MM.1S (cell line): ENCODE results near the gene TMEM256.

Source experiments
- DNase-seq: peaks from one replicate; pipeline ENCODE4 v3.0.0-alpha.2; 2015
- H2AFZ ChIP-seq: fragments of 300-600 bp; sonication (generic); 2 replicates; pipeline ENCODE4 v1.6.0; 2016; ENCODE audit warnings: antibody characterized with exemption, low read length
- H3F3A ChIP-seq: fragments of 300-600 bp; sonication (generic); 2 replicates; pipeline ENCODE4 v1.6.1; 2016; ENCODE audit warnings: mild to moderate bottlenecking, antibody characterized with exemption, low read length, moderate library complexity, mixed read lengths; ENCODE audit not compliant: insufficient read depth
- H3K27ac ChIP-seq: fragments of 300-600 bp; sonication (generic); 2 replicates; pipeline ENCODE4 v1.5.1; 2016; ENCODE audit warnings: mild to moderate bottlenecking, low read length
- H3K27me3 ChIP-seq: fragments of 300-600 bp; sonication (generic); replicated peaks from 2 replicates; pipeline ENCODE4 v1.6.0; 2016; ENCODE audit warnings: low read length; ENCODE audit not compliant: insufficient read depth
- H3K36me3 ChIP-seq: fragments of 300-600 bp; sonication (generic); replicated peaks from 2 replicates; pipeline ENCODE4 v1.6.1; 2016; ENCODE audit warnings: mild to moderate bottlenecking, low read length, mixed read lengths; ENCODE audit not compliant: insufficient read depth
- H3K4me1 ChIP-seq: fragments of 300-600 bp; sonication (generic); 2 replicates; pipeline ENCODE4 v1.6.1; 2016; ENCODE audit warnings: low read length, mixed read lengths
- H3K4me2 ChIP-seq: fragments of 300-600 bp; sonication (generic); 2 replicates; pipeline ENCODE4 v1.6.0; 2016; ENCODE audit warnings: low read depth, low read length
- H3K4me3 ChIP-seq: fragments of 300-600 bp; sonication (generic); 2 replicates; pipeline ENCODE4 v1.5.1; 2016; ENCODE audit warnings: low read length, mixed read lengths
- H3K79me2 ChIP-seq: fragments of 300-600 bp; sonication (generic); 2 replicates; pipeline ENCODE4 v1.6.1; 2016; ENCODE audit warnings: mixed run types, low read length, mixed read lengths
- H3K9ac ChIP-seq: fragments of 300-600 bp; sonication (generic); 2 replicates; pipeline ENCODE4 v1.6.1; 2016; ENCODE audit warnings: low read length, mixed read lengths
- H3K9me2 ChIP-seq: fragments of 300-600 bp; sonication (generic); replicated peaks from 2 replicates; pipeline ENCODE4 v1.6.1; 2016; ENCODE audit warnings: mild to moderate bottlenecking, low read length, mixed read lengths; ENCODE audit not compliant: insufficient read depth
- H3K9me3 ChIP-seq: fragments of 300-600 bp; sonication (generic); replicated peaks from 2 replicates; pipeline ENCODE4 v1.6.1; 2016; ENCODE audit warnings: mild to moderate bottlenecking, low read length, mixed read lengths; ENCODE audit not compliant: insufficient read depth
- H4K20me1 ChIP-seq: fragments of 300-600 bp; sonication (generic); 2 replicates; pipeline ENCODE4 v1.6.1; 2016; ENCODE audit warnings: mild to moderate bottlenecking, low read length, moderate library complexity, mixed read lengths; ENCODE audit not compliant: insufficient read depth
- EZH2 ChIP-seq: fragments of 300-600 bp; sonication (generic); optimal IDR thresholded peaks from 2 replicates; pipeline ENCODE3; 2017; ENCODE audit warnings: low read depth, mild to moderate bottlenecking, antibody characterized with exemption, low read length, mixed read lengths
- EZH2phosphoT487 ChIP-seq: fragments of 300-600 bp; sonication (generic); IDR thresholded peaks from 2 replicates; pipeline ENCODE4 v1.6.1; 2018; ENCODE audit warnings: antibody characterized with exemption, low read length
- TF ChIP-seq, protein P1 (sequence below): fragments of 300-600 bp; sonication (generic); IDR thresholded peaks from 2 replicates; pipeline ENCODE4 v1.5.1; 2016; ENCODE audit warnings: antibody characterized with exemption, low read length, mixed read lengths

The TMEM256 gene

DNA sequence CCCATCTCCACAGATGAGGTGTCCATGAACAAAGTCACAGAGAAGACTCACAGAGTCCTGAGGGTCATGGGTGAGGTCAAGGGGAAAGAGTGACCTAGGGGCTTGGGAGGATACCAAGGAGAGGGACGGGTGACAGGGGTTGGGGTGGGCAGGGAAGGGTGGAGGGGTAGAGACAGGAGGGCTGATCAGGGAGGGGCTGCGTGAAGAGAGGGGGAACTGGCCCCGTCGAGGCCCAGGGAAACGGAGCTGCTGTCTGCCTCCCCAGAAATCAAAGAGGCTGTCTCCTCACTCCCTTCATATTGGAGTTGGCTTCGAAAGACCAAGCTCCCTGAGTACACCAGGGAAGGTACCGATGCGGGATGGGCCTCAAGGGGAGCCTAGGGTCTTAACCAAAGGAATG is 48.3 kb downstream of the TMEM256 start:
- Histone ChIP-seq H3K9ac (no peak overlapping the region), H3K27me3 (peaks cover 7% of the 10 kb centered on the region; the same call in 1 of the 2 replicates), H3K4me2 (no peak overlapping the region), H3K4me3 (no peak overlapping the region), H3K27ac (no peak overlapping the region), H3K36me3 (no peaks in the 10 kb centered on the region), H3K9me2 (no peaks in the 10 kb centered on the region), H2AFZ (no peak overlapping the region), H4K20me1 (no peaks in the 10 kb centered on the region), H3K4me1 (peaks cover 5% of the 10 kb centered on the region; the same call in 1 of the 2 replicates), H3K9me3 (no peaks in the 10 kb centered on the region), H3K79me2 (no peaks in the 10 kb centered on the region), H3F3A (0 out of 2 replicates have a peak, but pooled peaks cover 6% of the 10 kb centered on the region)
- TF ChIP-seq, protein P1, sequence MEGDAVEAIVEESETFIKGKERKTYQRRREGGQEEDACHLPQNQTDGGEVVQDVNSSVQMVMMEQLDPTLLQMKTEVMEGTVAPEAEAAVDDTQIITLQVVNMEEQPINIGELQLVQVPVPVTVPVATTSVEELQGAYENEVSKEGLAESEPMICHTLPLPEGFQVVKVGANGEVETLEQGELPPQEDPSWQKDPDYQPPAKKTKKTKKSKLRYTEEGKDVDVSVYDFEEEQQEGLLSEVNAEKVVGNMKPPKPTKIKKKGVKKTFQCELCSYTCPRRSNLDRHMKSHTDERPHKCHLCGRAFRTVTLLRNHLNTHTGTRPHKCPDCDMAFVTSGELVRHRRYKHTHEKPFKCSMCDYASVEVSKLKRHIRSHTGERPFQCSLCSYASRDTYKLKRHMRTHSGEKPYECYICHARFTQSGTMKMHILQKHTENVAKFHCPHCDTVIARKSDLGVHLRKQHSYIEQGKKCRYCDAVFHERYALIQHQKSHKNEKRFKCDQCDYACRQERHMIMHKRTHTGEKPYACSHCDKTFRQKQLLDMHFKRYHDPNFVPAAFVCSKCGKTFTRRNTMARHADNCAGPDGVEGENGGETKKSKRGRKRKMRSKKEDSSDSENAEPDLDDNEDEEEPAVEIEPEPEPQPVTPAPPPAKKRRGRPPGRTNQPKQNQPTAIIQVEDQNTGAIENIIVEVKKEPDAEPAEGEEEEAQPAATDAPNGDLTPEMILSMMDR: no peak
- TF ChIP-seq EZH2 (no peak), EZH2phosphoT487 (no peak)
- DNase-seq: no peak

DNA sequence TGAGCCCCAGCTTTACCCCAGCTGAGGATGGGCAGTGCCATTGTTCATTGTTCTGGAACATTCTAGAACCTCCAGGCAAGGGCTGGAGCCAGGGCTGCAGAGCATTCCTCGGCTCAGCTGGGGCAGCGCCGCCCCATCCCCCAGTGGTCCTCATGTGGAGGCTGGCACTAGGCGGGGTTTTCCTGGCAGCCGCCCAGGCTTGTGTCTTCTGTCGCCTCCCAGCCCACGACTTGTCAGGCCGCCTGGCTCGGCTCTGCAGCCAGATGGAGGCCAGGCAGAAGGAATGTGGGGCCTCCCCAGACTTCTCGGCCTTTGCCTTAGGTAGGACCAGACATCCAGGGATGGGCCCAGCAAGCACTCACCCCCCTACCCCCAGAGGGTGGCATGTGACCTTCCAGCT is 48.8 kb downstream of the TMEM256 start, which contains the start of gene TMEM95:
Gene TMEM95, plus strand, starts transcription at position 104 of the 400 bp plus-strand sequence. Its CDS starts 49 bp downstream, at position 153.
- H3K9me3 ChIP-seq: no peaks in the 10 kb centered on the region
- no peaks in the 10 kb centered on the region for H3K9me2 ChIP-seq
- no peaks in the 10 kb centered on the region for H3K79me2 ChIP-seq
- no peak within 1 kb of the TSS for H3K9ac ChIP-seq
- peaks cover 5% of the 10 kb centered on the region; the same call in 1 of the 2 replicates for H3K4me1 ChIP-seq
- H2AFZ ChIP-seq: no peak within 1 kb of the TSS
- H3F3A ChIP-seq: 0 out of 2 replicates have a peak, but pooled peaks cover 6% of the 10 kb centered on the region
- TF ChIP-seq, protein P1: no peak
- TF ChIP-seq EZH2 (no peak), EZH2phosphoT487 (no peak)
- H3K4me3 ChIP-seq: no peak within 1 kb of the TSS
- no peaks in the 10 kb centered on the region for H3K36me3 ChIP-seq
- no peaks in the 10 kb centered on the region for H4K20me1 ChIP-seq
- H3K4me2 ChIP-seq: no peak within 1 kb of the TSS
- no peak within 1 kb of the TSS for H3K27ac ChIP-seq
- DNase-seq: no peak
- peaks cover 7% of the 10 kb centered on the region; the same call in 1 of the 2 replicates for H3K27me3 ChIP-seq

DNA sequence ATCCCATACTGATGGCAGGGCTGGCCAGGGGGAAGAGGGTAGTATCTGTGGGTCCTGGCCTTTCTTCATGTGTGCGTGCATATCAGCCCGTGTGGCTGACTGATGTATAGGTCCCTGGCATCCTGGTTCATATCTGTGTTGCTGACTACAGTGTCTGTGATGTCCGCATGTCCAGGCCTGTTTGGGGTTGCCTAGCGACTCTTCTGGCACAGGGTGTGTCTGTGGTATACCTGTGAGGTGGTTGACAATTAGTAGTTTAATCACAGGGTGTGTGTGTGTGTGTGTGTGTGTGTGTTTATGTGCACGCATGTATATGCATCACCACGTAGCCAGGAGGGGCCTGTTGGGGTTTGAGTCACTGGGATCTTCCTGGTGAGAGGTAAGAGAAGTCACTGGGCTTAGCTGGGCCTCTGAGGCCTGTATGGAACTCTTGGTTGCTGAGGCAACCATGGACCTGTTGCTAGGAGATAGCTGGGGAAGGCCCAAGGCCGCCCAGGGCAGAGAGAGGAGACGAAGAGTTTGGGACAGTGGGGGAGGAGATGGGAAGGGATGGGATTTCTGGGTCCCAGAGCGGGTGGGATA is 49.5 kb downstream of the TMEM256 start:
- DNase-seq: no peak
- no peak overlapping the region for H3K27ac ChIP-seq
- H3K4me2 ChIP-seq: no peak overlapping the region

More for the DNA sequence above, 49.5 kb downstream of the TMEM256 start:
- H3K79me2 ChIP-seq: no peaks in the 10 kb centered on the region
- no peak overlapping the region for H3K4me3 ChIP-seq
- no peaks in the 10 kb centered on the region for H3K9me2 ChIP-seq
- H2AFZ ChIP-seq: no peak overlapping the region
- H3K36me3 ChIP-seq: no peaks in the 10 kb centered on the region
- no peaks in the 10 kb centered on the region for H3K9me3 ChIP-seq
- H3K27me3 ChIP-seq: peaks cover 7% of the 10 kb centered on the region; the same call in 1 of the 2 replicates
- peaks cover 5% of the 10 kb centered on the region; the same call in 1 of the 2 replicates for H3K4me1 ChIP-seq
- no peak overlapping the region for H3K9ac ChIP-seq
- no peaks in the 10 kb centered on the region for H4K20me1 ChIP-seq
- H3F3A ChIP-seq: 0 out of 2 replicates have a peak, but pooled peaks cover 6% of the 10 kb centered on the region
- TF ChIP-seq EZH2: no peak
- TF ChIP-seq, protein P1: no peak
- TF ChIP-seq EZH2phosphoT487: no peak
